Fibroblast of skin of back (primary cell): ENCODE measurements around the gene MB21D2.
"Not testable (repeated sequence)": the region's sequence is repeated elsewhere in the genome, so short reads cannot be mapped to it uniquely, and the experiment has no call there.

ENCODE experiments used
- DNase-seq: peaks from one replicate; pipeline ENCODE4 v3.0.0-alpha.2; 2013

Gene MB21D2

DNA sequence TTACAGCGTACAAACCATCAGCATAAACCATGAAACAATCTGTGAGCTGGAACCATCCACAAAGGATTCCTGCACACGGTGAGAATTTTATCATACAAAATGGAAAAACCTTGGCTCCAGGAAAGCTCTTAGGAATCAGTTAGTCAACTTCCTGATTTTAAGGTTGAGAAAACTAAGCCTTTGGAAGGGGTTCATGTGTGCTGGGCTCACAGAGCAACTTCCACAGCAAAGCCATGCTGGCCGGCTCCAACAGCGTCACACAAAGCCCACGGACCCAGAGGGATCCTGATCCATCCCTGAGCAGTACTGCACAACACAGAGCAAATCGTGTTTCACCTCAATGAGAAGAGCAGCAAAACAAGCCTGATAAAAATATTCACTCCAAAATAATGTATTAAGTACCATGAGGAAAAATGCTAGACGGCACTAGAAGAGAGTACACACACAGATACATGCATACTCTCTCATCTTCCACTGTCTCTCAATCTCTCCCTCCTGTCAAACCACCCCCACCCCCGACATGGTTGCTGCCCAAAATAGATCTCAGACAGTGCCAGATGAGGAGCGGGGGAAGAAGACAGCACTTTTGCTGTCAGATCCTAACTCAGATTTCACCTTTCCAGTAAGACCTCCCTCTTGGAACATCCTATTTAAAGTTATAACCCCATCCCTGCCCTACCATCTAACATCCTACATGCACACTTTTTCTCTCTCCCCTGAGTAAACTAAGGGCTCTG, 58.6 kb downstream of the MB21D2 start:
- DNase-seq, result no peak

DNA sequence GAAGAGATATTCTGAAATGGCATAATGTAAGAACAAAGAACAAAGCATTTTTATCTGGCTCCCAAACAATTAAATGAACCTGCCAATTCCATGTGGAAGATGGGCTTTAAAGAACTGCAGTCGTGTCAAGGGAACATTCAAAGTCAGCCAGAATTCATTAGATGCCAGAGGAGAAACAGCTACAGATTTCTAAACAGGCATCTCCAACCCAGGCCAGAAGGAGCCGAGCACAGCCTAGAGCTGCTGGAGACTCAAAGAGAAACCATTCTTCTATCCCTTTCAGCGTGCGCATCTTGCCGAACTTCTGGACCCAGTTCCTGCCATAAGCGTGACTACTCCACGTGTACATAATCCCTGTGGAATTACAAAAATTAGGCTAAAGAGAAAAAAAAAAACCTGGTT, 60.4 kb downstream of the MB21D2 start:
- DNase-seq, result peak; percentile 35

DNA sequence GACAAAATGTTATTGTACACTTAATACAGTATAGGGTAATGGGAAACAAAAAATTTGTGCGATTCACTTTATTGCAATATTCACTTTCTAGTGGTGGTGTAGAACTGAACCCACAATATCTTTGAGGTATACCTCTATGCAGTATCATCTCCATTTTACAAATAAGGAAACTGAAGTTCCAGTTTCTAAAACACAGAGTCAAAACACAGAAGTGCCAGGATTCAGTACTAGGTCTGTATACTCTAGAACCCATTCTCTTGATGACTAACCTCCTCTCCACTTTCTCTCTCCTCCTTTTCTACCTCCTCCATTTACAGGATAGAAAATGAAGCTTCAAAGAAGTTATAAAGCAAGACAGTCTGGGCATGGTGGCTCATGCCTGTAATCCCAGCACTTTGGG, 62.2 kb downstream of the MB21D2 start:
- no peak for DNase-seq

DNA sequence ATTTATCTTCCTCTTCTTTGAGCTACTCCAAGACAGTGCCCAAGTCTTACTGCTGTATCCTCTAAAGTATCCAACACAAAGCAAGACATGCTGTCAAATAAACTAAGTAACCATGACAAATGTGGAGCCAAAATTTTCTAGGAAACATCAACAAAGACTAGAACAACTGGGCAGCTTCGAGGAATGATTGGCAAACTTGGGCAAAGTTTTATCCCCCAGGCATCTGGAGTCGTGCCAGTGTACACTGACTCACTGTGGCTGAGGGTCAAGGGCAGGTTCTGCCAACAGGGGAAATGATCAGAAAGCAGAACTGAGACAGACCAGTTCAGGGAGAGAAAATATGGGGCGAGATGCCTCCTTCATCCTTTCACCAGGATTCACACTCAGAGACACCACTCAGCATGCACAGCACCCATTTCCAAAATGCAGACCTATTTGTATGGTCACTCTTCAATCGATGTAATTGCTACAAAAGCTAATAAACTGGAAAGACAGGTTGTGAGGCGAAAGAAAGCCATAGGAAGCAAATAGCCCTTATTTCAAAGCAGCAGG, 65.8 kb downstream of the MB21D2 start:
- peak; percentile 71 for DNase-seq

DNA sequence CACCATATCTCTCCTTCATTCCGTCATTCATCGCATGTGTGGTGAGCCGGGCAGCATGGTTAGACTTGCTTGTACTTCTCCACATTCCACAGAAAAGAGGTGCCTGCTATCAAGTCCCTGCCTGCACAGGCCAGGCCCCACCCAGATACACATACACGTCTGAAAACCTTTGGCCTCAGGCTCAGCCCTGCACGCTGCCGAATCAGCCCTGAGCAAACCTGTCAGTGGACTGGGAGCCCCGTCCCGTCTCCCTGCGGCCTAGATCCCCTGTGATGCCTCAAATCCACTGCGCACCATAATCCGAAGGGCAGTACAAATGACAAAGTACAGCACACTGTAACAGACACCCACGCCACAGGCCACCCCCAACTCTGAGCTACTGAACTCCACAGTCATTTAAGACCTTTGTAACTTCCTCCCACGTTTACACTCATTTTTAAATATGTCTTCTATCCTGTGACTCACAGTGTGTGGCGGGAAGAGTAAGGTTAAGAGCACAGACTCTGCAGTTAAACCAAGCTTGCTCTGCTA, 67.1 kb downstream of the MB21D2 start:
- DNase-seq, result peak; percentile 76

DNA sequence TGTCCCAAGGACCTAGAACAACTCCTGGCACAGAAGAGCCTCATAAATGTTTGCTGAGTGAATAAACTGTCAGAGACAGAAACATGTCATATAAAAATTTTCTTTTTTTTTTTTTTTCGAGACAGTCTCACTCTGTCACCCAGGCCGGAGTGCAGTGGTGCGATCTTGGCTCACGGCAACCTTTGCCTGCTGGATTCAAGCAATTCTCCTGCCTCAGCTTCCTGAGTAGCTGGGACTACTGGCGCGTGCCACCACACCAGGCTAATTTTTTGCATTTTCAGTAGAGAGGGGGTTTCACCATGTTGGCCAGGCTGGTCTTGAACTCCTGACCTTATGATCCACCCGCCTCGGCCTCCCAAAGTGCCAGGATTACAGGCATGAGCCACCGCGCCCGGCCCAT, 67.8 kb downstream of the MB21D2 start:
- not testable (repeated sequence) for DNase-seq

DNA sequence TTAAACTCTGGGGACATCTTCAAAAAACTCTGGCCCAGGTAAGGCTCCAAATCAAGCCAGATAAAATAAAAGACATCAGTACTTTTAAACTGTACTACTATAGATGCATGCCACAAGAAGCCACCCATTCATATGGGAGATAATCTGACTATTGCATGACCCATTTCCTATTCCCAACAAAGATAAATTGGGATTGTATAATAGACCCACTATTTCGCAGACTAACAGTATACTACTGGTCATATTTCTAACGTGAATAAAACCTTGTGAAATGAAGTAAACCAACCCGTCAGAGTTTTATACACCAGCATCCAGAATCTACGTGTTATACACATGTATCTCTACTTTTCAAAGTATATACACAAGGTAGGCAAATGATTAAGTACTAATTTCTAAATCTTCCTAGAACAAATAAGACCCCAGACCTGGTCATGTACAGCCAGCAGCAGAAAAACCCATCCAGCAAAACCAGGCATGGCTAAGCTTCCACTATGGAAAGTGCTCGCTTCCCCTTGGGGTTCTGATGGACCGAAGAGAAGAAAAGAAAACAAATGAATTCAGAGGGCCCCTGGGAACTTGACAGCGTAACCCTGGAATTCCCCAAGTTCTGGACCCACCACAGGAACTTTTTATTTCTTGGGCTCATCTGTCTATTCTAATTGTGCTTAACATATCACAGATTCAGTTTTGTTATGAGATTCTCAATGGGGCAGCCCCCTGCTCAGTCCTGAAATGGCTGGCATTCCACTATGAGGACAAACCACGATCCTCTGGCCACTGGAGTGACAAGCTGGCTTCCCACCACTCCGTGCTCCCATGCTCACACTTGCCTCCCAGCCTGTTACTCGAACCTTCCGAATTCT, 69.1 kb downstream of the MB21D2 start:
- peak; percentile 51 for DNase-seq

DNA sequence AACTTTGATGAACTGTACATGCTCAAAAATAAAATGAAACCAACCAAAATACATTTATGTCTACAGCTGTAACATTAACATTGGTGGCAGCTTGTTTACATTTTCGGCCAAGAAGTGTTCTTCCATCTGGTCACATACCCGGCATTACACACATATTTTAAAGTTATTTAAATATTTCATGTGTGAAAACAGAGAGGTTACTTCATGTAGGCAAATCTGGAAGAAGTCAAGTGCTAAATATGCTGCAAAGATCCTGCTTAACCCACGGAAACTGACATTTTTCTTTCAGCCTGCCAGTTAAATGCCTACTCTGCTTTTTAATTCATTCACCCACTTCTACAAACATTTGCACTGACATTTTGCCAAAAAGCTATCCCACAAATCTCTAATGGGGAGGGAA, 69.7 kb downstream of the MB21D2 start:
- peak; percentile 80 for DNase-seq

DNA sequence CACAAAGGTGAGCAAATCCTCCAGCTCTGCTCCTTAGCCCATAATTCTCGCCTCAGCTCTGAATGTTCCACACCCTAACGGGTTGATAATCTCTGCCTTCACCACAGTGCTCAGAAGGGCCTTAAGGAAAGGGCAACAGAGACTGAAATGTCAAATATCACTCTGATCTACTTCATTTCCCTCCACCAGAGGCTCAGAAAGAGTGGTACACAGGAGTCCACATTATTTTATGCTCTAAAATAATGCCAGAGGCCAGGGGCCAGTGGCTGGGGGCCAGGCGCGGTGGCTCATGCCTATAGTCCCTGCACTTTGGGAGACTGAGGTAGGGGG, 72.2 kb downstream of the MB21D2 start:
- no peak for DNase-seq

DNA sequence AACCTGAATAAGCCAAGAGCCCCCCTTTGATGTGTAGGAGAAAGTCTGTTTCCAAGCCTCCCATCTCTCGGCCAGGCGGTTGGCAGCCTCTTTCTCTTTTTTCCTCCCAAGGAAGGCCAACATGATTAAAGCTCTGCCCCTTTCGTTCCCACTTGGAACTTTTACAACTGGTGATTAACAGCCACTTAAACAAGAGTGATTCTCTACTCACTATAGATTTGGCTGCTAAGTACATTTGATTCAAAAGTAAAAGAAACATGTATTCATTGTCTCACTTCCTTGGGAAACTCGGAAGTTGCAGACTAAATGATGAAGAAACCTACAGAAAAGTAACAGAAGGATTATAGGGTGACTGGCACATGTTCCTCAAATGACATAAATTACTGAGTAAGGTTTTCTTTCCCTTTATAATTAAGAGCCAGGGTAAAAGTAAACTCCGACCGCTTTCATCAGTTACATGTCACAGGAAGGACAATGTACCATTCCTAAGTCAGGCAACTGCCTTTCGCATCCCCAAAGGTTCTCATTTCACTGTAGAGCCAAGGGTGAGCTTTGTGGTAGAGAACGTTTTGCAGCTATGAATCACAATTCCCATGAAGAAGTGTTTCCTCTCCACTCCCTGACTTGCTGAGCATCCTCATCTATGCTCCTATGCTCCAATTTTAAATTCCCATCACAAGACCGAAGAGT, 72.7 kb downstream of the MB21D2 start:
- DNase-seq, result peak; percentile 40

DNA sequence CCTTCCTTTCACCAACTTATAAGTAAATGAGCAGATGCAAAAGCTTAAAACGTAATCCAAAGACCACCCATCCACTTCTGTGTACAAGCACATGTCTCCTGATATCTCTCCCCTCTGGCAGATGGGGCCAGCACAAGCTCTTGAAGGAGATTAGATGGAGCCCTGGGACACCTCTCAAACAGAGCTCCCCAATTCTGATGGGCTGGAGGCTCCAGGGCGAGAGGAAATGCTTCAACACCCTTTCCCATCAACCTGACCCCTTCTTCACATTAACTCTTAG, 73.2 kb downstream of the MB21D2 start:
- no peak for DNase-seq

DNA sequence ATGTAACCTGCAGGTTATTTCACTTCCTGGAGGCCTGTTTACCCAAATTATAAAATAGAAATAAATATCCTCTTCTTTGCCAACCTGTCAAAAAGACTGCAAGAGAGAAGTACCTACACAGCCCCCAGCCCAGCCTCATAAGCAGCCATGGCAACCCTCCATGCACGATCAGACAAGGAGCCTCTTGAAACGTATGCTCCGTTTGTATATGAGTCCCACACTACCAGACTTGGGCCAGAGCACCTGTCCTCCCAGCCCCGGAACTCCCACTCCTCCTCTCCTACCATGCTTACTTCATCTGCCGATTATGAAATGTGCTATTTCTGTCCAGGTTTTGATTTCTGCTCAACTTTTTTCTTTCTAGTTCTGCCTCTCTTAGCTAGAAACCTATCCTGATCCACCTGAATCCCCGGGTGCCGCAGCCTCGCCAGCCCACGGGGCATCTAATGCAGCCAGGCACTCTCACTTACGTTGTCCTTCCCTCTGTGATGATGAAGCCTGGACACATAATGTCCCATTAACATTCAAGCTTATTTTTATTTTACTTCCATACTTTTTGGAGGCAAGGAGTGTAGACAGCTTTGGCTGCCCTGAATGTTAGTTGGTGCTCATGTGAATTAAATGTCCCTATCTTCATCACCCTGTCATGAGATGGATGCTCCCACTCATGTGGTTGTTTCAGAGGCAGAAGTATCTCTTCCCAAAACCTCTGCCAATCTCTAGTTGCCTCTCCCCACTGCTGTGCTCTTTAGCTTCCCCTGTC, 73.8 kb downstream of the MB21D2 start:
- DNase-seq, result no peak

DNA sequence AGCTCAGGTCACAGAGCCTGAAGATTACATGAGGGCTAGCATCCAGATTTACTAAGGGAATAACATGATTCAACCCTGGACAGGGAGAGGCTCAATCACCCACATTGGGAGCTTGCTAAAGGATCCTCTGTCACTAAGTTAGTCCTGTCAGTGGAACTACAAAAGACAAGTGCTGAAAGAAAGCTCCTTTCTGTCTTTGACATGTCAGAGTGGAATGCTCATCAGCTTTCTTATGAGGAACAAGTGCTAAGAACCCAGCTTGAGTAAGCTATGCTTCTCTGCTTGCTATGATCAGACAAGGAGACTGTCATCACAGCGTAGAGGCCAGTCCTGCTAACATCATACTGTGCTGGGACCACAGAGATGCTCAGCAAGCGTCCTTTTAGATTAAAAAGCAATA, 74.5 kb downstream of the MB21D2 start:
- DNase-seq, result no peak

DNA sequence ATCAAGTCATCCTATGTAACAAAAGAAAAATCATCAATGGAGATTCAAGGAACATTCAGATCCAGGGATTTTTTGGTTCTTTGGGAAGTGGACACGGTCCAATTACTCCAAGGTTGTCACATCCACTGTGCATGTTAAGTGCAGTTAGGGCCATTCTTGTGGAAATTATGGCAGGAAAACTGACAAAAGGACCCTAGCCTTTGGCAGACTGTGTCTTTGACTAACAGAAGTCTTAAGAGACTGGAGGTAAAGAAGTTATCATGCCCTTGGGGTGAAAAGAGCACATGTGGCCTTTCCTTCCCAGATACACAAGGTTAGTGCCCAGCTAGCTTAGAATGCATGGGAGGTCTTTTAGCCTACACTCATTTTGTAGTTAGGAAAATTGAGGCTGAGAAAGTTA, 74.9 kb downstream of the MB21D2 start:
- DNase-seq, result no peak

DNA sequence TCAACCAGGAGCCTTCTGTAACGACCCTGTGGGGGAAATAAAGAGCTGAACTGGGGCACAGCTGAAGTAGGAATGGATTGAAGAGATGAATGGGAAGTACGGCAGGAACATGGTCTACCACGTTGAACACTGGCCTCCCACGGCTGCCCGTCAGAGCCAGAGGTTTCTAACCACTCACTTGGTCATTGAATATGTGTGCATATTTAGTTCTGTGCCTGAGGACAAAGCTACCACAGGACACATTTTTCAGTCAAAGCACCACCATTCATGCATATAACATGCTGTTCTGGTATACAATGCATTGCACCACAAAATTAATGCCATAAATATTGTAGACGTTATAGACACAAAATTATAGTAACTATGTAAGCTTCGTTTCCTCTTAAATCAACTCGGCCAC, 75.5 kb downstream of the MB21D2 start:
- no peak for DNase-seq

DNA sequence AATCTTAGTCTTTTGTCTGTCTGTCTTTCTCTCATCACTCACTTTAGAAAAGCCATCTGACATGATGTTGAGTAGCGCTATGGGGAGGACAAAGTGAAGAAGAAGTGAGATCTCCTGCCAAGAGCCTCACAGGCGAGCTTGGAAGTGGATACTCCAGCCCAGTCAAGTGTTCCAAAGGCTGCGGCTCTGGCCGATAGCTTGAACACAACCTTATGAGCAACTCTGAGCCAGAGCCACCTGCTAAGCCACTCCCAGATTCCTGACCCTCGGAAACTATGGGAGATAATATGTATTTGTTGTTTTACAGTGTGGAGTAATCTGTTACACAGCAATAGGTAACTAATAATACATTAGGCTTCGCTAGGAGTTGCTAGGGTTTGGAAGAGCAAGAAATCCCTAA, 76.2 kb downstream of the MB21D2 start:
- DNase-seq, result no peak

DNA sequence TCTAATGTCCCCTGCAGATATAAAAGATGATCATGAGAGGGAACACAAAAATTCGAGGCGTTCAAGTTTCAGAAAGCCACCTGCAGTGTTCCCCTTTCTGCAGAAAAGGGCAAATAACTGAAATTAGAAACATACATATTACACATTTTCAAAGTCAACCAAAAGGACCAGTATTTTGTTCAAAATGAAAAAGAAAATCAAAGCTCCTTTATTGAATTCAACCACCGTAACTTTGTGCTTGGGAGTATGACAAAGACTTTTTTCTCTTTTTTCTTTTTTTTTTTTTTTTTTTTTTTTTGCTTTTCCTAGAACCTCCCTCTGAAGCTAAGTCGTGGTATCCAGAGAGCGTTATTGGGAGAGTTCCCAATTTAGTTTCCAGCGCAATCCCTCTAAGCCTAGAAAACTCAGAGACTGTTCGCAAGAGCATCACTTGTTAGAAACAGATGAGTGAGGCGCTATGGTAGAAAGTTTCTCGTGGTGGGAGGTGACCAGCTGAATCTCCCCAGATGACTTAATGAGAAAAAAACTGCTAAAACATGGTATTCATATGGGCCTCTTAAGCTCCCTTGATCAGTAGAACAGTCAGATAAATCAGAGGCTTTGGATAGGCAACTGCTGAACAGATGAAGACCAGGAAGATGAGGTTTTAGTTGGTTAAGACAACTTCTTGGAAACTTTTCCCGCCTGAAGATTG, 77.4 kb downstream of the MB21D2 start:
- DNase-seq, result no peak

DNA sequence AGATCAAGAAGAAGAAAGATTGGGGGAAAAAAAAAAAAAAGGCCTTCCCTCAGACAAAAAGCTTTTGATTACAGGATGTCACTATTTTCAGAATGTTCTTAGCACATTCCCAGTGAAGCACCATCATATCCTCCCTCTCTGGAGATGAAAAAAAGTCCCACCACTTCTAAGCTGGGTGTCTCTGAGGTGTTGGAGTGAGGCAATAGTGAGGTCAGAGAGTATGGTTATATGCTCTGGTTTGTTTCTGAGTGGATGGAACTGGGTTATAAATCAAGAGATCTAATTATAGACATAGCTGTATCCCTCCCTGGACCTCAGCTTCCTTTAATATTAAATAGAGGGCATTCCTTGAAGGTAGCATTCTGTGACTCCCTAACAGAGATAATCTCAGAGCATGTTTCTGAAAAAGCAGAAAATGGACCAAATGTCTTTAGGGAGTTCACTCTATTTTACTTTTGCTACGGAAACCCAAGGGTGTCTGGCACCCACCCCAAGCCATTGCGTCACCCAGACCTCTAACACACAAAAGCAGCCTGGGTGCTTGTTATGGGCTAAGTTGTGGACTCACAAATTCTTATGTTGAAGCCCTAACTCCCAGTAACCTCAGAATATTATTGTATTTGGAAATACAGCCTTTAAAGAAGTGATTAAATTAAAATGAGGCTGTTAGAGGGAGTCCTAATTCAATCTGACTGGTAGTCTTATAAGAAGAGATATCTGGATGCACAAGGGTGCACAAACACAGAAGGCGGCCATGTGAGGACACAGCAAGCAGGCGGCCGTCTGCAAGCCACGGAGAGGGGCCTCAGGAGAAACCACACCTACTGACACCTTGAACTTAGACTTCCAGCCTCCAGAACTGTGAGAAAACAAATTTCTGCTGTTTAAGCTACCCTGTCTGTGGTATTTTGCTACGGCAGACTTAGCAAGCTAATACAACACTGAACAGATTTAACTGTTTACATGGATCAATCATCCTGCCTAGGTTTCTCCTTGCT, 81.5 kb downstream of the MB21D2 start:
- peak; percentile 57 for DNase-seq

DNA sequence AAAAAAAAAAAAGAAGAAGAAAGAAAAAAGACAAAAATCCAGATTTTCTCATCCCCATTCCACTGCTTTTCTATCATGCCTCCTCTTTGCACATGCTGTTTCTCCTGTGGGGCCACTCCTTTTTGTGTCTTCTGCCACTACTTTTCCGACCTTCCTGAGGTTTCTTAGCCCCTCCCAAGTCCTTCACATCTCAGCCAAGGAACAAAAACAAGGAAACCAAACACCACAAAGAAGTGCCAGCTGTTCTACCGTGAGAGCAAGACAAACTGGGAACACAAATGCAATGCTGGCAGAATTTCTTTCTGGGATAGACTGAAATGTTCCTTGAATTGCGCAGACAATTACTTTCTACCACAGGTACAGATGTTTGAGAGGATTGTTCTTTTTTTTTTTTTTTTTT, 83.2 kb downstream of the MB21D2 start:
- DNase-seq, result peak; percentile 27

DNA sequence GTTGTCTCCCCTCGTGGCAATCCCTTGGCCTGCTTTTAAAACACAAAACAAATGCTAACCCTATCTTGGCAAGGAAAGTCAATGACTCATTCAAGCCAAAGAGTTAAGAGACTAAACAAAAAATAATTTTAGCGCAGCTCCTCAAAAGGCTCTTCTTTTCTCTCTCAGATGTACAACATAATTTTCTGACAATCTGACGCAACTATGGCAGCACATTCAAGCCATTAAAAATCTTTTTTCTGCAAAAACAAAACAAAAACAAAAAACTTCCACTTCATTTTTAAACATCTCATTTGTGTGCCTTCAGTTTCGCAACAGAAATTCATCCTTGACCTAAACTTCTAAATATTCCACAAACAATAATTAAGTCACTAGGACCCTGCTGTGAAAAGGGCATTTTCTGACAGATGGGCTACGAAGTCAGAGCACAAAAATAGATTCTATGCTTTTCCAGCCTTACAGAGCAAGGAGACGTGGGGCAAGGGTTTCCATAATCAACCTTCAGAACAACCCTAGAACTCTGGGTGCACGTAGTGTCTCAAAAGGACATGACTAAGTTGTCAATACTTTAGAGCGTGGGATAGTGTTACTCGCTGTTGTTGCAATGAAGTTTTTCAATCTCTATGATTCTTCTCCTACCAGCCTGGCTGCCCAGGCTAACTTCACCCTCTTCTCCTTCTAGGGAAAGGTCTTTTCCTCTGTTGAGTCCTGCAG, 84.3 kb downstream of the MB21D2 start:
- peak; percentile 65 for DNase-seq
